Chondrocyte (in vitro differentiated cells): ENCODE data around the gene MTAP. TPM values are rescaled to one million over a fixed set of nuclear protein-coding genes. Genes with fewer than 3 reads are reported as not detected.
A peak's percentile ranks its signal among the peaks of the same experiment; 100 is the strongest.

ENCODE experiments used
- DNase-seq: peaks from one replicate; pipeline ENCODE4 v3.0.0; 2021; ENCODE audit warnings: mixed read lengths, low spot score
- H3K27ac Mint-ChIP-seq: one replicate; pipeline ENCODE4 v1.8.0; 2021; ENCODE audit warnings: mild to moderate bottlenecking, moderate library complexity, mixed read lengths; ENCODE audit not compliant: unreplicated experiment
- H3K27me3 Mint-ChIP-seq: 2 replicates; pipeline ENCODE4 v1.8.0; 2021; ENCODE audit warnings: low read depth, mixed read lengths
- H3K36me3 Mint-ChIP-seq: 2 replicates; pipeline ENCODE4 v1.8.0; 2021; ENCODE audit warnings: low read depth, mixed read lengths
- H3K4me1 Mint-ChIP-seq: 2 replicates; pipeline ENCODE4 v1.8.0; 2021; ENCODE audit warnings: low read depth, mild to moderate bottlenecking, mixed read lengths
- H3K4me3 Mint-ChIP-seq: one replicate; pipeline ENCODE4 v1.8.0; 2021; ENCODE audit warnings: mild to moderate bottlenecking, moderate library complexity, mixed read lengths; ENCODE audit not compliant: unreplicated experiment
- H3K9me3 Mint-ChIP-seq: 2 replicates; pipeline ENCODE4 v1.8.0; 2021; ENCODE audit warnings: low read depth, mixed read lengths
- total RNA-seq: library from RNA; stranded (reverse); gene quantifications from 3 replicates; pipeline ENCODE4 v1.2.1, GENCODE V29; 2021
- TF ChIP-seq, protein P1 (sequence below): fragments of 200-600 bp; sonication (generic); IDR thresholded peaks from 2 replicates; pipeline ENCODE4 v1.5.0; 2021; ENCODE audit warnings: antibody characterized with exemption, mild to moderate bottlenecking, moderate library complexity

The MTAP gene
- total RNA-seq, 1 donor from 2014 or later, result 33.7 TPM

DNA sequence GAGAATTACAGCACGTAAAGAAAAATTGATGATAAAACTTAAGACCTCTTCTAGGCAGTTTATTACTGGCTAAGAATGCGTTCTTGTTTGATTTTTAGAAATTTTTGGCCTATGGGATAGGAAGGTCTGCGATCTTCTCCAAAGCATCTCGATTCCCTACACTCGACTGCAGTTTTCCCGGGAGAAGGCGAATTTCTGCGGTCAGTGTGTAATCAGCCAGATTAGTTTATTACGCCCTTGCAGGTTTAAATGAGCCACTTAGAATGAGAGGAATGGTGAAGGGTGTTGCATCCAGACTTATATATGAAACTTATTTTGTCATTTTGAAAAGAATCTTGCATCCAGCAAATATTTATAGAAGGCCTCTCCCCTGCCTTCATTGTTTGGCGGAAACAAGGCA, 1.2 kb downstream of the MTAP start:
- TF ChIP-seq, protein P1, sequence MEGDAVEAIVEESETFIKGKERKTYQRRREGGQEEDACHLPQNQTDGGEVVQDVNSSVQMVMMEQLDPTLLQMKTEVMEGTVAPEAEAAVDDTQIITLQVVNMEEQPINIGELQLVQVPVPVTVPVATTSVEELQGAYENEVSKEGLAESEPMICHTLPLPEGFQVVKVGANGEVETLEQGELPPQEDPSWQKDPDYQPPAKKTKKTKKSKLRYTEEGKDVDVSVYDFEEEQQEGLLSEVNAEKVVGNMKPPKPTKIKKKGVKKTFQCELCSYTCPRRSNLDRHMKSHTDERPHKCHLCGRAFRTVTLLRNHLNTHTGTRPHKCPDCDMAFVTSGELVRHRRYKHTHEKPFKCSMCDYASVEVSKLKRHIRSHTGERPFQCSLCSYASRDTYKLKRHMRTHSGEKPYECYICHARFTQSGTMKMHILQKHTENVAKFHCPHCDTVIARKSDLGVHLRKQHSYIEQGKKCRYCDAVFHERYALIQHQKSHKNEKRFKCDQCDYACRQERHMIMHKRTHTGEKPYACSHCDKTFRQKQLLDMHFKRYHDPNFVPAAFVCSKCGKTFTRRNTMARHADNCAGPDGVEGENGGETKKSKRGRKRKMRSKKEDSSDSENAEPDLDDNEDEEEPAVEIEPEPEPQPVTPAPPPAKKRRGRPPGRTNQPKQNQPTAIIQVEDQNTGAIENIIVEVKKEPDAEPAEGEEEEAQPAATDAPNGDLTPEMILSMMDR, result no peak
- Mint-ChIP-seq H3K36me3 (peaks cover 4% of the 10 kb centered on the region), H3K9me3 (no peaks in the 10 kb centered on the region), H3K27ac (peak overlapping the region; percentile 99), H3K4me1 (peaks cover 34% of the 10 kb centered on the region), H3K4me3 (peak overlapping the region; percentile 99), H3K27me3 (peaks cover 7% of the 10 kb centered on the region)
- no peak for DNase-seq

DNA sequence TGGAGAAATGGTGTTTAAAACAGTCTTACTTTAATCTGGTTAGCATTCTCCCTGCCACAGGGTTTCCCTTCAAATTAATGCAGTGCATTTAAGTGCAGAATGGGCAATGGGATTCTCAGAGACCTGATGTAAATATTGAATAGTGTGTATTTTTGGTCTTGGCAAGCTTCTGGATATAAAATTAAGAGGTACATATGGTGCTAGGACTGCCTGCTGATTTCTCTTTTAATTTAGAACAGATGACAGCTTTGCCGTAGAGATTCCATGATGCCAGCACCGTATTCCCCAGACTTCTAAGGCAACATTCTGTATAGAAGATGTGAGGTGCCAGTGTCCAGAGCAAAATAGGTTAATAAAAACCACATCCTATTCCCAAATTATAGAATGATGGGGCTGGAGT, 1.9 kb downstream of the MTAP start:
- no peak for DNase-seq
- H3K9me3 Mint-ChIP-seq, result no peaks in the 10 kb centered on the region
- TF ChIP-seq, protein P1, result no peak
- H3K27ac Mint-ChIP-seq, result no peak overlapping the region
- H3K4me1 Mint-ChIP-seq, result peaks cover 34% of the 10 kb centered on the region
- peaks cover 4% of the 10 kb centered on the region for H3K36me3 Mint-ChIP-seq
- peak overlapping the region; percentile 99 for H3K4me3 Mint-ChIP-seq
- peaks cover 5% of the 10 kb centered on the region for H3K27me3 Mint-ChIP-seq

DNA sequence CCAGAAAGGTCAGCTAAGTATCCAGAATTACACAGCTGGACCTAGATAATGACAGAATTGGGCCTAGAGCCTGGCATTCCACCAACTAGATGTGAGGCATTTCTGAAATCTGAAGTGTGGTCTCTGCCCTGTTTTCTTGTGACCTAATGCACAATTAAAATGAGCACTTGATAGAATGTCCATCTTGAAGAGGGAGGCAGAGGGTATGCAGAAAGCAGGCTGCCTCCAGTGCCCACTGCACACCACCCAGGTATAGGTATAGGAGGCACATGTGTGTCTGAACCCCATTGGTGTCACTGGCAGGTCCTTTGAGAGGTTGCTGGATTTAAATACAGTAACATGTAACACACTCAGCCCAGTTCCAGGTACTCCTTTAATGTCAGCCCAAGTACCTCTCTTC, 2.4 kb downstream of the MTAP start:
- Mint-ChIP-seq H3K27ac (no peak overlapping the region), H3K4me1 (peaks cover 36% of the 10 kb centered on the region), H3K36me3 (peaks cover 4% of the 10 kb centered on the region), H3K4me3 (no peak overlapping the region), H3K9me3 (no peaks in the 10 kb centered on the region), H3K27me3 (peaks cover 5% of the 10 kb centered on the region)
- TF ChIP-seq, protein P1, result no peak
- no peak for DNase-seq

DNA sequence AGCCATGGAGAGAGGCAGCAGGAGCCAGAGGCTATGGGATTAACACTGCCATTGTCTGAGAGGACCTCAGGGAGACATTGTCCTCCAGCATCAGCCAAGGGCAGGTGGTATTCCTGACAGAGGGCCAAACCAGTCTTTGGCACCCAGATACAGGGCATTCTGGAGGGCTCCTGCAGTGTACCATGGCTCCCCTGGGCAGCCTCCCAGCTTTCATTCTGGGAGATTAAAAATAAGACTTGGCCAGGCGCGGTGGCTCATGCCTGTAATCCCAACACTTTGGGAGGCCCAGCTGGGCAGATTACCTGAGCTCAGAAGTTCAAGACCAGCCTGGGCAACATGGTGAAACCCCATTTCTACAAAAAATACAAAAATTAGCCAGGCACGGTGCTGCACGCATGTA, 4.2 kb downstream of the MTAP start:
- Mint-ChIP-seq H3K4me1 (peaks cover 39% of the 10 kb centered on the region), H3K27ac (no peak overlapping the region), H3K9me3 (no peaks in the 10 kb centered on the region), H3K4me3 (no peak overlapping the region), H3K27me3 (no peaks in the 10 kb centered on the region), H3K36me3 (peaks cover 6% of the 10 kb centered on the region)
- no peak for DNase-seq
- TF ChIP-seq, protein P1, result no peak

DNA sequence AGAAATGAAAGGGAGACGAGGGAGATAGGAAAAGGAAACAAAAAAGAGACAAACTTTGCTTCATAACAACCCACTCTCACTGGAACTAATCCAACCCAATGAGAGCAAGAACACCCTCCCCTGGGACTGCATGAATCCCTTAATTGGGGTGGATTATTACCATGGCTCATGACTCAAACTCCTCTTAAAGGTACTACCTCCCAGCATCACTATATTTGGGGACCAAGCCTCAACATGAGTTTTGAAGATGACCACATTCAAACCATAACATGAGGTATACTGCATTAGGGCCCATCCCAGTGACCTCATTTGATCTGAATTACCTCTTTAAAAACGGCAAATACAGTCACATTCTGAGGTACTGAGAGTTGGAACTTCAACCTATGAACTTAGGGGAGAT, 8.0 kb downstream of the MTAP start:
- Mint-ChIP-seq H3K4me3 (no peak overlapping the region), H3K27ac (peak overlapping the region; percentile 22), H3K9me3 (no peaks in the 10 kb centered on the region), H3K4me1 (peaks cover 38% of the 10 kb centered on the region), H3K36me3 (peaks cover 6% of the 10 kb centered on the region), H3K27me3 (no peaks in the 10 kb centered on the region)
- TF ChIP-seq, protein P1, result no peak
- DNase-seq, result no peak
